Right atrium auricular region (tissue), 2 donors: ENCODE data around the gene APOD. TPM values are rescaled to one million over a fixed set of nuclear protein-coding genes. Genes with fewer than 3 reads are reported as not detected.

ENCODE experiments used
- DNase-seq: peaks from one replicate; pipeline ENCODE4 v3.0.0-alpha.2; 2019; ENCODE audit warnings: low spot score
- H3K27ac ChIP-seq, 2 donors: fragments of 200-600 bp; sonication (generic); 1 replicate in 1 of 2; 2 replicates in 1 of 2; pipeline ENCODE4 v1.5.1; 2016 to 2019
- H3K27me3 ChIP-seq, 2 donors: fragments of 200-600 bp; sonication (generic); one replicate each; pipeline versions ENCODE4 v1.5.1 to v1.6.0; 2017 to 2019
- H3K36me3 ChIP-seq: fragments of 200-600 bp; sonication (generic); one replicate; pipeline ENCODE4 v1.5.1; 2016
- H3K4me1 ChIP-seq, 2 donors: fragments of 200-600 bp; sonication (generic); one replicate each; pipeline versions ENCODE4 v1.5.1 to v1.6.0; 2017 to 2019
- H3K4me3 ChIP-seq, 2 donors: fragments of 200-600 bp; sonication (generic); 1 replicate in 1 of 2; 2 replicates in 1 of 2; pipeline ENCODE4 v1.5.1; 2017 to 2019; ENCODE audit warnings: mild to moderate bottlenecking in 1 of 2, moderate library complexity in 1 of 2
- H3K9me3 ChIP-seq, 2 donors: fragments of 200-600 bp; sonication (generic); one replicate each; pipeline ENCODE4 v1.5.1; 2019
- total RNA-seq, 2 donors: library from RNA; depleted of rRNA; stranded (reverse); fragments of >200 nt; gene quantifications; one replicate each; pipeline ENCODE4 v1.1.0, GENCODE V29; 2016
- TF ChIP-seq, protein P1 (sequence below), 2 donors: fragments of 200-600 bp; sonication (generic); IDR thresholded peaks; one replicate each; pipeline ENCODE4 v1.5.1; 2019; ENCODE audit warnings: antibody characterized with exemption in 2 of 2

Gene APOD
- total RNA-seq, 2 donors from 2014 or later, result 79.6 to 93.2 TPM

DNA sequence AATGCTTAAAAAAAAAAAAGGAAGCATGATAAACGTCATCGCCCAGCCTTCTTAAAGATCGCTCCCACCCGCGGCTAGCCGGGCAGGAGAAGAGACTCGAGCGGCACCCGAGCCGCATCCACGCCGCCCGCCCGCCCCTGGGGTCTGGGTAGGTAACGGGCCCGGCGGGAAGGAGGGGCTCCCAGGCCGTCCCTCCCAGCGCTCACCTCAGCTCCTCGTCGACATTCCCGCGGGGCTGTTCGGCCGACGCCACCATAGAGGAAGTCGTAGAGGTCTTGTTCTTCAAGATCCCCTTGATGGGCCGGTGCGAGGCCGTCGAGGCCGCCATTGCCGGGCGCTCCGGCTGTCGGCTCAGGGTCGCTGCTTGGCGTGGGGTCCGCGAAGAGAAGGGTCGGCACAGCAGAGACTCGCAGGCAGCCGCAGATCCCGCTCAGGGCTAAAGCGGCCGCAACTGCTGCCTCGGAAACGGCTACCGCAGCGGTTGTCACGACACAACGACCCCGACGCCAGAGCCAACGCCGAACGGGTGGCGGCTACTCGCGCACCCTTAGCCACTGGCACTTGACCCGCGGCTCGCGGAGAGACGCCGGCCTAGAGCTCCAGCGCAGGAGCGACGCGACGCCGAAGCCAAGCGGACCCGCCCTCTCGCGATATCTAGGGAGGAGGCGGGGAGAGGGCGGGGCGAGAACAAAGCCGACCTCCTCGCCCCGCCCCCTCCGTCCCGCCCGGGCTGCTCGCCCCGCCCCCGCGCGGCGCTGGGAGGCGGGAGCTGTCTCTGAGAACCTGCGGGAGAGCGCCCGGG, 40.8 kb downstream of the APOD start, which contains the start of gene PPP1R2:
Gene PPP1R2, minus strand, starts transcription at position 628 of the 802 bp plus-strand sequence. Its CDS starts 300 bp downstream, at position 328.
- peak within 1 kb of the TSS; percentile 78 to 87 for H3K4me3 ChIP-seq
- H3K4me1 ChIP-seq, result peaks cover 4 to 65% of the 10 kb centered on the region in 2 donors
- no peaks in the 10 kb centered on the region for H3K27me3 ChIP-seq
- TF ChIP-seq, protein P1, sequence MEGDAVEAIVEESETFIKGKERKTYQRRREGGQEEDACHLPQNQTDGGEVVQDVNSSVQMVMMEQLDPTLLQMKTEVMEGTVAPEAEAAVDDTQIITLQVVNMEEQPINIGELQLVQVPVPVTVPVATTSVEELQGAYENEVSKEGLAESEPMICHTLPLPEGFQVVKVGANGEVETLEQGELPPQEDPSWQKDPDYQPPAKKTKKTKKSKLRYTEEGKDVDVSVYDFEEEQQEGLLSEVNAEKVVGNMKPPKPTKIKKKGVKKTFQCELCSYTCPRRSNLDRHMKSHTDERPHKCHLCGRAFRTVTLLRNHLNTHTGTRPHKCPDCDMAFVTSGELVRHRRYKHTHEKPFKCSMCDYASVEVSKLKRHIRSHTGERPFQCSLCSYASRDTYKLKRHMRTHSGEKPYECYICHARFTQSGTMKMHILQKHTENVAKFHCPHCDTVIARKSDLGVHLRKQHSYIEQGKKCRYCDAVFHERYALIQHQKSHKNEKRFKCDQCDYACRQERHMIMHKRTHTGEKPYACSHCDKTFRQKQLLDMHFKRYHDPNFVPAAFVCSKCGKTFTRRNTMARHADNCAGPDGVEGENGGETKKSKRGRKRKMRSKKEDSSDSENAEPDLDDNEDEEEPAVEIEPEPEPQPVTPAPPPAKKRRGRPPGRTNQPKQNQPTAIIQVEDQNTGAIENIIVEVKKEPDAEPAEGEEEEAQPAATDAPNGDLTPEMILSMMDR (IDR thresholded peaks at IDR 0.05), result no peak
- DNase-seq, result peak; percentile 91
- peak within 1 kb of the TSS; percentile 89 to 92 for H3K27ac ChIP-seq
- H3K36me3 ChIP-seq, result no peaks in the 10 kb centered on the region
- H3K9me3 ChIP-seq, result no peaks in the 10 kb centered on the region

GRCh38 chr3:195542316-195542697, 41.4 kb downstream of the APOD start:
- DNase-seq, result no peak
- TF ChIP-seq, protein P1 (IDR thresholded peaks at IDR 0.05), result no peak
- no peaks in the 10 kb centered on the region for H3K9me3 ChIP-seq
- H3K36me3 ChIP-seq, result no peaks in the 10 kb centered on the region
- no peaks in the 10 kb centered on the region for H3K27me3 ChIP-seq
- H3K4me1 ChIP-seq, result peaks cover 4 to 65% of the 10 kb centered on the region in 2 donors
- peak overlapping the region; percentile 78 to 87 for H3K4me3 ChIP-seq
- peak overlapping the region; percentile 89 to 92 for H3K27ac ChIP-seq

- H3K4me1 ChIP-seq, result peaks cover 4 to 57% of the 10 kb centered on the region in 2 donors
- TF ChIP-seq, protein P1 (IDR thresholded peaks at IDR 0.05), result no peak
- no peaks in the 10 kb centered on the region for H3K36me3 ChIP-seq
- H3K27me3 ChIP-seq, result no peaks in the 10 kb centered on the region
- no peaks in the 10 kb centered on the region for H3K9me3 ChIP-seq
- DNase-seq, result no peak
- no peak overlapping the region for H3K4me3 ChIP-seq
- H3K27ac ChIP-seq, result no peak overlapping the region
Observed at GRCh38 chr3:195540511-195540910, 43.2 kb downstream of the APOD start.

DNA sequence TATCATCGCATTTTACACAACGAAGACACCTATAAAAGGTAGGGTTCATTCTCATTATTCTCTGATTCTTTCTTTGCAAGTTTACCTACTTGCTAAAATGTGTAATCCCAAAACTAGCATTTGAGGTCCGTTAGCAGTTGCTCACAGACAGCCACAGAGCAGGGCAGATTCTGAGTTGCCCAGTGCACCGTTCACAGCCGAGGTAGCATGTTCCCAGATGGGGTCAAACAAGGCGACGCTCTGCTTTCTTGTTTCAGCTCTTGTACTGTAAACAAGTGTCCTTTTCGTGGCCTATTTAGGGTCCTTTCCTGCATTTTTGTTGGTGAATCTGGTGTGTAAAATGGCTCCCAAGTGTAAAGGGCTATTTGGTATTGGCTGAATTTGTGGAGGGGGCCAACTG, 43.7 kb downstream of the APOD start:
- DNase-seq, result no peak
- peaks cover 2 to 54% of the 10 kb centered on the region in 2 donors for H3K4me1 ChIP-seq
- no peak overlapping the region for H3K27ac ChIP-seq
- no peaks in the 10 kb centered on the region for H3K36me3 ChIP-seq
- no peak overlapping the region for H3K4me3 ChIP-seq
- no peaks in the 10 kb centered on the region for H3K9me3 ChIP-seq
- TF ChIP-seq, protein P1 (IDR thresholded peaks at IDR 0.05), result no peak
- H3K27me3 ChIP-seq, result no peaks in the 10 kb centered on the region

- Histone ChIP-seq H3K36me3 (no peaks in the 10 kb centered on the region), H3K27me3 (no peaks in the 10 kb centered on the region), H3K4me3 (no peak overlapping the region), H3K4me1 (peaks cover 0 to 49% of the 10 kb centered on the region in 2 donors), H3K9me3 (no peaks in the 10 kb centered on the region), H3K27ac (no peak overlapping the region)
- DNase-seq, result no peak
- TF ChIP-seq, protein P1 (IDR thresholded peaks at IDR 0.05), result no peak
Observed at GRCh38 chr3:195539479-195539878, 44.3 kb downstream of the APOD start.
